Osteoblast (primary cell): ENCODE results near the gene CDK10. TPM values are rescaled to one million over a fixed set of nuclear protein-coding genes. Genes with fewer than 3 reads are reported as not detected.
"Not testable (repeated sequence)": the region's sequence is repeated elsewhere in the genome, so short reads cannot be mapped to it uniquely, and the experiment has no call there.

Experiments used
- DNase-seq: peaks from one replicate; pipeline ENCODE4 v3.0.0; 2011; ENCODE audit warnings: low spot score, mixed read lengths; ENCODE audit not compliant: insufficient read length; ENCODE audit errors: missing footprints
- H2AFZ ChIP-seq: 2 replicates; pipeline ENCODE4 v1.6.0; 2011; ENCODE audit warnings: mild to moderate bottlenecking, low read length
- H3K27ac ChIP-seq: 2 replicates; pipeline ENCODE4 v1.5.1; 2011; ENCODE audit warnings: mild to moderate bottlenecking, low read depth, low read length, moderate library complexity
- H3K27me3 ChIP-seq: 2 replicates; pipeline ENCODE4 v1.6.0; 2012; ENCODE audit warnings: mild to moderate bottlenecking, control low read depth, inconsistent platforms, low read length, moderate library complexity; ENCODE audit not compliant: insufficient read depth
- H3K36me3 ChIP-seq: 2 replicates; pipeline ENCODE4 v1.5.1; 2011; ENCODE audit warnings: mild to moderate bottlenecking, low read length, control low read depth, moderate library complexity; ENCODE audit not compliant: insufficient read depth
- H3K4me1 ChIP-seq: 2 replicates; pipeline ENCODE4 v1.5.1; 2011; ENCODE audit warnings: mild to moderate bottlenecking, low read length, control low read depth, moderate library complexity; ENCODE audit not compliant: insufficient read depth
- H3K4me2 ChIP-seq: 2 replicates; pipeline ENCODE4 v1.6.0; 2011; ENCODE audit warnings: mild to moderate bottlenecking, low read length; ENCODE audit not compliant: insufficient read depth
- H3K4me3 ChIP-seq: fragments of 200-600 bp; sonication (generic); 3 replicates; pipeline ENCODE4 v1.5.1; 2012; ENCODE audit warnings: mild to moderate bottlenecking, low read length, inconsistent platforms; ENCODE audit not compliant: insufficient read depth
- H3K79me2 ChIP-seq: 2 replicates; pipeline ENCODE4 v1.6.0; 2012; ENCODE audit warnings: mild to moderate bottlenecking, low read length, control low read depth, inconsistent platforms; ENCODE audit not compliant: insufficient read depth
- H3K9me3 ChIP-seq: 2 replicates; pipeline ENCODE4 v1.5.1; 2011; ENCODE audit warnings: low read depth, low read length, control low read depth
- H4K20me1 ChIP-seq: 2 replicates; pipeline ENCODE4 v1.6.0; 2012; ENCODE audit warnings: mild to moderate bottlenecking, low read length, control low read depth; ENCODE audit not compliant: insufficient read depth
- total RNA-seq: library from RNA; depleted of rRNA; stranded (reverse); fragments of >200 nt; gene quantifications from 2 replicates; pipeline ENCODE4 v1.2.3, GENCODE V29; 2012
- TF ChIP-seq, protein P1 (sequence below): IDR thresholded peaks from 2 replicates; pipeline ENCODE4 v1.5.1; 2011; ENCODE audit warnings: mild to moderate bottlenecking, low read depth, low read length, moderate library complexity; ENCODE audit errors: extremely low read depth

Gene CDK10
- total RNA-seq, 1 donor: 37.6 TPM

DNA sequence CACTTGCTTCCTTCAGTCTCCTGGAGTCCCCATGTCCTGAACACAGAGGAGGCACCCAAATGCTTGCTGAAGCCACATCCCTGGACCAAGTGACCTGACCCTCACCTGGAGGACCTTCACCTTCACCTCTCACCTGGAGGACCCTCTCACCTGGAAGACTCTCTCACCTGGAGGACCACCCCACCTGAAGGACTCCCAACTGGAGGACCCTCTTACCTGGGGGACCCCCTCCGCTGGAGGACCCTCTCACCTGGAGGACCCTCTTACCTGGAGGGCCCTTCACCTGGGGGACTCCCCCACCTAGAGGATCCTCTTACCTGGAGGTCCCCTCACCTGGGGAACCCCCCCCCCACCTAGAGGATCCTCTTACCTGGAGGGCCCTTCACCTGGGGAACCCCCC lies 573 bp upstream of the CDK10 start:
- Histone ChIP-seq H3K79me2 (peaks cover 26% of the 10 kb centered on the region), H4K20me1 (peaks cover 16% of the 10 kb centered on the region), H3K4me1 (peaks cover 9% of the 10 kb centered on the region), H3K4me2 (peak overlapping the region; percentile 95), H3K4me3 (no peak overlapping the region), H3K27ac (no peak overlapping the region), H2AFZ (no peak overlapping the region), H3K27me3 (no peaks in the 10 kb centered on the region), H3K36me3 (peaks cover 20% of the 10 kb centered on the region), H3K9me3 (no peaks in the 10 kb centered on the region)
- TF ChIP-seq, protein P1, sequence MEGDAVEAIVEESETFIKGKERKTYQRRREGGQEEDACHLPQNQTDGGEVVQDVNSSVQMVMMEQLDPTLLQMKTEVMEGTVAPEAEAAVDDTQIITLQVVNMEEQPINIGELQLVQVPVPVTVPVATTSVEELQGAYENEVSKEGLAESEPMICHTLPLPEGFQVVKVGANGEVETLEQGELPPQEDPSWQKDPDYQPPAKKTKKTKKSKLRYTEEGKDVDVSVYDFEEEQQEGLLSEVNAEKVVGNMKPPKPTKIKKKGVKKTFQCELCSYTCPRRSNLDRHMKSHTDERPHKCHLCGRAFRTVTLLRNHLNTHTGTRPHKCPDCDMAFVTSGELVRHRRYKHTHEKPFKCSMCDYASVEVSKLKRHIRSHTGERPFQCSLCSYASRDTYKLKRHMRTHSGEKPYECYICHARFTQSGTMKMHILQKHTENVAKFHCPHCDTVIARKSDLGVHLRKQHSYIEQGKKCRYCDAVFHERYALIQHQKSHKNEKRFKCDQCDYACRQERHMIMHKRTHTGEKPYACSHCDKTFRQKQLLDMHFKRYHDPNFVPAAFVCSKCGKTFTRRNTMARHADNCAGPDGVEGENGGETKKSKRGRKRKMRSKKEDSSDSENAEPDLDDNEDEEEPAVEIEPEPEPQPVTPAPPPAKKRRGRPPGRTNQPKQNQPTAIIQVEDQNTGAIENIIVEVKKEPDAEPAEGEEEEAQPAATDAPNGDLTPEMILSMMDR: no peak
- DNase-seq: peak; percentile 75

- Histone ChIP-seq H3K27me3 (no peaks in the 10 kb centered on the region), H3K36me3 (peaks cover 32% of the 10 kb centered on the region), H3K79me2 (peaks cover 26% of the 10 kb centered on the region), H3K4me2 (peak overlapping the region; percentile 95), H3K4me1 (peaks cover 9% of the 10 kb centered on the region), H3K4me3 (peak overlapping the region; percentile 95), H3K27ac (peak overlapping the region; percentile 83), H3K9me3 (no peaks in the 10 kb centered on the region), H4K20me1 (peaks cover 16% of the 10 kb centered on the region), H2AFZ (peak overlapping the region; percentile 56)
- peak; percentile 91 for DNase-seq
- TF ChIP-seq, protein P1: no peak
Measured at GRCh38 chr16:89687092-89687940, 827 bp downstream of the CDK10 start.

DNA sequence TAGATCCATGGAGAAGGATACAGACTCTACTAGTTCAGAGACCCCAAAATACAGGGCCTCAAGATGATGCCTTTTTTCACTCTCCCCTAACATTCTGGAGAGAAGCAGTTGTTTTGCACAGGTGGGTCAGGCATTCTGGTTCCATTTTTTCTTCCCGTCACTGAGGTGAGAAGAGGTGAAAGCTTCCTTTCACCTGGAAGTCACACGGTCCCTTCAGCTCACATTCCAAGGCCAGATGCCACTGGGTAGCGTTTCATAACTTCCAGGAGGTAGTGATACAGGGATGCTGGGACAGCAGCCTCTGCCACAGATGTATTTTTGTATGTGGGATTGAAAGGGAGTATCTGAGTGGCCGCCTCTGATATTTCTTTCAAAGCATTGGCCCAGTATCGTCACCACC lies 1.9 kb downstream of the CDK10 start:
- Histone ChIP-seq H3K4me1 (peaks cover 9% of the 10 kb centered on the region), H3K27me3 (no peaks in the 10 kb centered on the region), H3K79me2 (peaks cover 26% of the 10 kb centered on the region), H3K9me3 (no peaks in the 10 kb centered on the region), H3K27ac (no peak overlapping the region), H3K4me3 (no peak overlapping the region), H2AFZ (no peak overlapping the region), H3K36me3 (peaks cover 39% of the 10 kb centered on the region), H4K20me1 (peaks cover 16% of the 10 kb centered on the region), H3K4me2 (no peak overlapping the region)
- TF ChIP-seq, protein P1: no peak
- DNase-seq: no peak

GRCh38 chr16:89689142-89689541 lies 2.7 kb downstream of the CDK10 start:
- TF ChIP-seq, protein P1: no peak
- H3K36me3 ChIP-seq: peaks cover 47% of the 10 kb centered on the region
- DNase-seq: no peak
- no peak overlapping the region for H3K27ac ChIP-seq
- H3K4me3 ChIP-seq: no peak overlapping the region
- H4K20me1 ChIP-seq: peaks cover 16% of the 10 kb centered on the region
- peaks cover 26% of the 10 kb centered on the region for H3K79me2 ChIP-seq
- no peaks in the 10 kb centered on the region for H3K9me3 ChIP-seq
- H3K27me3 ChIP-seq: no peaks in the 10 kb centered on the region
- H2AFZ ChIP-seq: no peak overlapping the region
- peaks cover 9% of the 10 kb centered on the region for H3K4me1 ChIP-seq
- no peak overlapping the region for H3K4me2 ChIP-seq

- H3K4me3 ChIP-seq, H3K4me2 ChIP-seq, H2AFZ ChIP-seq, H3K27ac ChIP-seq, DNase-seq, H3K27me3 ChIP-seq, H3K9me3 ChIP-seq, H3K4me1 ChIP-seq: not testable (repeated sequence)
- Histone ChIP-seq H4K20me1 (peaks cover 16% of the 10 kb centered on the region), H3K79me2 (peaks cover 26% of the 10 kb centered on the region), H3K36me3 (peaks cover 47% of the 10 kb centered on the region)
Measured at GRCh38 chr16:89689621-89690020, 3.1 kb downstream of the CDK10 start.
